T-helper 2 cell treated with Interferon-gamma antibody and Interleukin-4, amounts not matched to agents 5 μg/mL and 100 μg/mL, for 36 hours (primary cell): ENCODE data around the gene BMP3.
"Not testable (repeated sequence)": the region's sequence is repeated elsewhere in the genome, so short reads cannot be mapped to it uniquely, and the experiment has no call there.

Experiments used
- DNase-seq: peaks from one replicate; pipeline ENCODE4 v3.0.0; 2021; ENCODE audit warnings: low spot score
- H3K27ac Mint-ChIP-seq: one replicate; pipeline ENCODE4 v1.8.0; 2021; ENCODE audit warnings: mild to moderate bottlenecking, mixed read lengths
- H3K27me3 Mint-ChIP-seq: one replicate; pipeline ENCODE4 v1.8.0; 2021; ENCODE audit warnings: low read depth, mixed read lengths
- H3K36me3 Mint-ChIP-seq: one replicate; pipeline ENCODE4 v1.8.0; 2021; ENCODE audit warnings: low read depth, mixed read lengths
- H3K4me1 Mint-ChIP-seq: one replicate; pipeline ENCODE4 v1.8.0; 2021; ENCODE audit warnings: low read depth, mixed read lengths
- H3K4me3 Mint-ChIP-seq: one replicate; pipeline ENCODE4 v1.8.0; 2022; ENCODE audit warnings: mild to moderate bottlenecking, moderate library complexity, mixed read lengths
- H3K9me3 Mint-ChIP-seq: one replicate; pipeline ENCODE4 v1.8.0; 2021; ENCODE audit warnings: mixed read lengths

Gene BMP3

GRCh38 chr4:81030061-81030980, at the start of gene BMP3:
BMP3 (plus strand) TSS chr4:81030708; CDS start chr4:81031285, 577 bp downstream.
- Mint-ChIP-seq H3K27me3 (peaks cover 44% of the 10 kb centered on the region), H3K9me3 (no peaks in the 10 kb centered on the region), H3K27ac (peak within 1 kb of the TSS; percentile 4), H3K4me3 (peak within 1 kb of the TSS; percentile 27), H3K36me3 (no peaks in the 10 kb centered on the region), H3K4me1 (peaks cover 2% of the 10 kb centered on the region)
- DNase-seq: no peak

GRCh38 chr4:80986011-80986410, 44.5 kb upstream of the BMP3 start:
- H3K36me3 Mint-ChIP-seq: no peaks in the 10 kb centered on the region
- H3K27me3 Mint-ChIP-seq: peaks cover 4% of the 10 kb centered on the region
- DNase-seq: no peak
- no peak overlapping the region for H3K4me3 Mint-ChIP-seq
- H3K9me3 Mint-ChIP-seq: no peaks in the 10 kb centered on the region
- no peaks in the 10 kb centered on the region for H3K4me1 Mint-ChIP-seq
- H3K27ac Mint-ChIP-seq: no peak overlapping the region

- H3K27ac Mint-ChIP-seq: no peak overlapping the region
- H3K27me3 Mint-ChIP-seq: peaks cover 4% of the 10 kb centered on the region
- no peaks in the 10 kb centered on the region for H3K36me3 Mint-ChIP-seq
- no peak for DNase-seq
- H3K4me1 Mint-ChIP-seq: no peaks in the 10 kb centered on the region
- H3K4me3 Mint-ChIP-seq: no peak overlapping the region
- no peaks in the 10 kb centered on the region for H3K9me3 Mint-ChIP-seq
Observed at GRCh38 chr4:80989921-80990544, 40.5 kb upstream of the BMP3 start.

GRCh38 chr4:80990851-80991250, 39.7 kb upstream of the BMP3 start:
- Mint-ChIP-seq H3K4me1 (no peaks in the 10 kb centered on the region), H3K27me3 (peaks cover 4% of the 10 kb centered on the region), H3K4me3 (no peak overlapping the region), H3K36me3 (no peaks in the 10 kb centered on the region), H3K27ac (no peak overlapping the region), H3K9me3 (no peaks in the 10 kb centered on the region)
- DNase-seq: no peak

DNA sequence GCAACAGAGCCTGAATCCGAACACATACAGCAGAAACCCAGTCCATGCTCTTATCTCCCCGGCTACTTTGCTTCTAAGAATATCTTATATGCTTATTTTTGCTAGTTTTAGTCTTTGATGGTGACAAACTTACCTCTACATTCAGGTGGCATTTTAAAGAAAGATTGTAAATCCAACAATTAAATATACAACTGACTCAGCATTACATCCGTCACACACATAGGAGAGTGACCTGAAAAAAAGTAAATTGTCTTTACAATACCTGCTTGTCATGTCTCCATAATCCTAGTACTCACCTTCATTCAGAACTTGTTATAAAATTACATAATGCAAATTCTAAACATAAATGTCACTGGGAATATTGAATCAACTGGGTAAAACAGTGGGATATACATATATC, 30.6 kb upstream of the BMP3 start:
- Mint-ChIP-seq H3K4me3 (no peak overlapping the region), H3K27ac (no peak overlapping the region), H3K9me3 (no peaks in the 10 kb centered on the region), H3K36me3 (no peaks in the 10 kb centered on the region), H3K4me1 (no peaks in the 10 kb centered on the region), H3K27me3 (no peaks in the 10 kb centered on the region)
- no peak for DNase-seq

DNA sequence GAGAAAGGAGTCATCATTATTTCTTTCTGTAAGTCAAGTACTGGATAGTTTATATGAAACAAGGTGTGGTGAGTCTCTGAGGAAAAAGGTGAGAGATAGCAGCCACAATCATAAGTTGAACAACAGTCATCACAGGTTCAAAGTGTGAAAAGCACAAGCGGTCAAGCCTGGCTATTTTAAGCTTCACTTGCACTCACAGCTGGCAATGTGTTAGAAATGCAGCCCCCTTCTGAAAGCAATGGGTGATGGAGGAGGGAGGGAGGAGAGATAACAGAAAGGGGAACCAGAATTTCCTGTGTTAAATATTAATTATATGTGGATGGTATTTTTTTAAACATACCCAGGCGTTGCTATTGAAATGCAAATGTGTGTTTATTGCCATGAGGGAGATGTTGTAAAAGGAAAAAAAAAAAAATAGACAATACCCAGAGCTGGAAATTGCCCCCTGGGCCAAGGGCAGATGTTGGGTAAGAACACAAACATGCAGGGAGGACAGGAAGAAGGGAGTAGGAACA, 26.9 kb upstream of the BMP3 start:
- no peak overlapping the region for H3K4me3 Mint-ChIP-seq
- H3K36me3 Mint-ChIP-seq: no peaks in the 10 kb centered on the region
- DNase-seq: no peak
- H3K4me1 Mint-ChIP-seq: no peaks in the 10 kb centered on the region
- no peaks in the 10 kb centered on the region for H3K27me3 Mint-ChIP-seq
- no peaks in the 10 kb centered on the region for H3K9me3 Mint-ChIP-seq
- H3K27ac Mint-ChIP-seq: no peak overlapping the region

- Mint-ChIP-seq H3K36me3 (no peaks in the 10 kb centered on the region), H3K27me3 (no peaks in the 10 kb centered on the region), H3K9me3 (no peaks in the 10 kb centered on the region), H3K4me3 (no peak overlapping the region), H3K27ac (no peak overlapping the region), H3K4me1 (no peaks in the 10 kb centered on the region)
- DNase-seq: no peak
Observed at GRCh38 chr4:81007417-81007816, 23.1 kb upstream of the BMP3 start.

- not testable (repeated sequence) for H3K4me1 Mint-ChIP-seq, H3K27ac Mint-ChIP-seq, H3K4me3 Mint-ChIP-seq, H3K27me3 Mint-ChIP-seq, DNase-seq, H3K9me3 Mint-ChIP-seq, H3K36me3 Mint-ChIP-seq
Observed at GRCh38 chr4:81016566-81016965, 13.9 kb upstream of the BMP3 start.

DNA sequence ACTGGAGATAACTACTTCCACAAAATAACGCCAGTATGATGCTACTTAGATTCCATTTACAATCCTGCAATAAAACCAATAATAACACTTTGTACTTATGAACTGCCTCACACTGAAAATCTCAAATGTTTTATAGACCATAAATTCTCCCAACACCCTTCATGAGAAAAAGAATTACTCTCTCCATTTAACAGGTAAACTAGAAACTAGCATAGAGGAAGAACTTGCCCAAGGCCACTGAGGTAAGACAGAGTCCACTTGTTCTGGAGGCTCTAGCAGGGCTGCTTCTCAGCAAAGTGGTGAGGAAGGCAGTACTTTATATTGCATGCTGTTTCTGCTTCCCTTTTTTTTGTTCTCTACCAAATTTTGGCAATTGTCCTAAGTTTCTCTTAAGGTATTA, 11.5 kb upstream of the BMP3 start:
- no peak overlapping the region for H3K4me3 Mint-ChIP-seq
- DNase-seq: no peak
- no peaks in the 10 kb centered on the region for H3K36me3 Mint-ChIP-seq
- no peaks in the 10 kb centered on the region for H3K4me1 Mint-ChIP-seq
- H3K27ac Mint-ChIP-seq: no peak overlapping the region
- no peaks in the 10 kb centered on the region for H3K27me3 Mint-ChIP-seq
- no peaks in the 10 kb centered on the region for H3K9me3 Mint-ChIP-seq

DNA sequence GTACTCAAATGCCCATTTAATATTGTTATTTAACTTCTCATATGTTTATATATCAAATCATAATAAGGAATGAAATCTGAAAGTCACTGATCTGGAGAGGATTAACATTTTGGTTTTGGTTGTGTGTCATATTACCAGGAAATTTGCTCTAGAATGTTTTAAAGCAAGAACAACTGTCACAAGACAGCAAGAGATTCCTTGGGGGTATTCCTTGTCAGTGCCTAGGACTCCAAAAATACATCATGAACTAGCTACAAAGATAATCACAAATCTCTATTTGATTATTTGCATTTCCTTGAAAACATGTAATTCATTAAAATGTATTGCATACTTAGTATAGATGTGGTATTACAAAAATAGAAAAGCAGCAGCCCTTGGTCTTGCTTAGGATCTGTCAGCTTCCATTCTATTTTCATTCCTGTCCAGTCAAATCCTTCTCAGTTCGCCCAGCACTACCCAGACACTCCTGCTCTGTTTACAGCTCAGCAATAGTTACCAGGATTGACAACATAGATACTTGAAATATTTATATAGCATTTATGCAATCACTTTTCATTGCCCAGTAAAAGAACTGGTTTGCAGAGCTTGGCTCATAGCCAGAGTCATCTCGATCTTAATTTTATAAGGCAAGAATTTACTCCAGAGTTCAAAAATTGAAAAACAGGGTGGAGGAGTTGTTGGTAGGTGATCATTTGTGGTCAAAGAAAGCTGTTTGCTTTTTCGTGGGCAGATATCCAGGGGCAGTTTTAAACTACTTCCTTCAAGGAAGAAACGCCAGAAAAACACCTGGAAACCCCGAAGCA, 9.2 kb upstream of the BMP3 start:
- Mint-ChIP-seq H3K9me3 (no peaks in the 10 kb centered on the region), H3K27me3 (no peaks in the 10 kb centered on the region), H3K4me1 (no peaks in the 10 kb centered on the region), H3K4me3 (no peak overlapping the region), H3K36me3 (no peaks in the 10 kb centered on the region), H3K27ac (no peak overlapping the region)
- no peak for DNase-seq

DNA sequence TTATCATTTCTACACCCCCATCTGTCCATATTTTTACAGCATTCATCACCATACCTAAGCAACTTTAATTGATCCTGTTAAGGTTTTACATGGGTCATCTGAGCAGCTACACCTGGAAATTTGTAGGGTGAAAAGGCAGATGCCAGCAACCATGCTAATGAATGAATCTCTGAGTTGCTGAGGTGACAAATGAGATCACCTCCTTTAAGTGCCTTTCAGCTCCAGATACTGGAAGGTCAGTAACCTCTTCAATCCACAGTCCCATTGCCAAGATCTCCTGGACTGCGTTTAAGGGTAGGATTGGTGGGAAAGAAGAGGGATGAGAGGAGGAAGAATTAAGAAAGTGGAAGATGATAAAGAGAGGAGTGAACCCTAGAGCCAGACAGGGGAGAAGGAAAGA, 8.5 kb upstream of the BMP3 start:
- H3K36me3 Mint-ChIP-seq: no peaks in the 10 kb centered on the region
- H3K27me3 Mint-ChIP-seq: no peaks in the 10 kb centered on the region
- no peak overlapping the region for H3K27ac Mint-ChIP-seq
- H3K4me1 Mint-ChIP-seq: no peaks in the 10 kb centered on the region
- no peaks in the 10 kb centered on the region for H3K9me3 Mint-ChIP-seq
- DNase-seq: no peak
- H3K4me3 Mint-ChIP-seq: no peak overlapping the region

GRCh38 chr4:81023484-81023883, 7.0 kb upstream of the BMP3 start:
- H3K4me1 Mint-ChIP-seq: no peaks in the 10 kb centered on the region
- no peaks in the 10 kb centered on the region for H3K9me3 Mint-ChIP-seq
- no peak for DNase-seq
- no peaks in the 10 kb centered on the region for H3K36me3 Mint-ChIP-seq
- H3K27ac Mint-ChIP-seq: no peak overlapping the region
- H3K27me3 Mint-ChIP-seq: peaks cover 4% of the 10 kb centered on the region
- no peak overlapping the region for H3K4me3 Mint-ChIP-seq

- Mint-ChIP-seq H3K27me3 (peaks cover 44% of the 10 kb centered on the region), H3K9me3 (no peaks in the 10 kb centered on the region), H3K4me1 (peaks cover 2% of the 10 kb centered on the region), H3K27ac (no peak overlapping the region), H3K4me3 (no peak overlapping the region), H3K36me3 (no peaks in the 10 kb centered on the region)
- no peak for DNase-seq
Observed at GRCh38 chr4:81030981-81031791, 678 bp downstream of the BMP3 start.
